ENCODE results near the gene PTGDR2.

The PTGDR2 gene

GRCh38 chr11:60874421-60875365, 18.9 kb upstream of the PTGDR2 start:
- no peak overlapping the region for H3K4me3 ChIP-seq (ENCODE audit: low read depth, low read length)

DNA sequence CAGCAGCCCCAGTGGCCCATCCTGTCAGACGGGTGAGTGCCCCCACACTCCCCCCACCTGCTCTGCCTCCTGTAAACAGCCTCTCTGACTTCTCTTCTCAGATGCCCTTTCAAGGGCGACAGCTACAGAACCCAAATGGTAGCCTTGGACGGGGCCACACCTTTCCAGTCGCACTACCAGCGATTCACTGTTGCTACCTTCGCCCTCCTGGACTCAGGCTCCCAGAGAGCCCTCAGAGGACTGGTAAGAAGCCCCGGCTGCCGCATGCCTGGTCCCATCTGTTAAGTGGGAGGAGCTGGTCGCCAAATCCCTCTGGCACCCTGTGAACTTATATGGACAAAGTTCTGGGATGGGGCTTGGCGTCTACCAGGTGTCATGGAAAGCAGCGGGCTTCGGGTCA, 17.8 kb upstream of the PTGDR2 start:
- no peak overlapping the region for H3K4me3 ChIP-seq (ENCODE audit: low read depth, low read length)

- H3K4me3 ChIP-seq (ENCODE audit: low read depth, low read length): no peak overlapping the region
Measured at GRCh38 chr11:60872961-60873524, 17.3 kb upstream of the PTGDR2 start.

GRCh38 chr11:60872124-60872960, 16.6 kb upstream of the PTGDR2 start:
- H3K4me3 ChIP-seq (ENCODE audit: low read depth, low read length): no peak overlapping the region

- H3K4me3 ChIP-seq (ENCODE audit: low read depth, low read length): no peak overlapping the region
Measured at GRCh38 chr11:60871378-60872061, 15.8 kb upstream of the PTGDR2 start.

- no peak overlapping the region for H3K4me3 ChIP-seq (ENCODE audit: low read depth, low read length)
Measured at GRCh38 chr11:60870733-60871377, 15.1 kb upstream of the PTGDR2 start.

GRCh38 chr11:60870276-60870675, 14.5 kb upstream of the PTGDR2 start:
- no peak overlapping the region for H3K4me3 ChIP-seq (ENCODE audit: low read depth, low read length)

DNA sequence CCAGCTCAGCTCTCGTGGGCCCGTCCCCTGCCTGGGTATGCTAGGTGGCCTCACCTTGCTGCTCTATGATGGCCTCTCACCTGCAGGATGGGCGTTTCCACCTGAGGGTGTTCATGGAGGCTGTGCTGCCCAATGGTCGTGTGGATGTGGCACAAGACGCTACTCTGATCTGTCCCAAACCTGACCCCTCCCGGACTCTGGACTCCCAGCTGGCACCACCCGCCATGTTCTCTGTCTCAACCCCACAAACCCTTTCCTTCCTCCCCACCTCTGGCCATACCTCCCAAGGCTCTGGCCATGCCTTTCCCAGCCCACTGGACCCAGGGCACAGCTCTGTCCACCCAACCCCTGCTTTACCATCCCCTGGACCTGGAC, 13.7 kb upstream of the PTGDR2 start:
- no peak overlapping the region for H3K4me3 ChIP-seq (ENCODE audit: low read depth, low read length)

- no peak overlapping the region for H3K4me3 ChIP-seq (ENCODE audit: low read depth, low read length)
Measured at GRCh38 chr11:60868682-60869450, 13.1 kb upstream of the PTGDR2 start.

DNA sequence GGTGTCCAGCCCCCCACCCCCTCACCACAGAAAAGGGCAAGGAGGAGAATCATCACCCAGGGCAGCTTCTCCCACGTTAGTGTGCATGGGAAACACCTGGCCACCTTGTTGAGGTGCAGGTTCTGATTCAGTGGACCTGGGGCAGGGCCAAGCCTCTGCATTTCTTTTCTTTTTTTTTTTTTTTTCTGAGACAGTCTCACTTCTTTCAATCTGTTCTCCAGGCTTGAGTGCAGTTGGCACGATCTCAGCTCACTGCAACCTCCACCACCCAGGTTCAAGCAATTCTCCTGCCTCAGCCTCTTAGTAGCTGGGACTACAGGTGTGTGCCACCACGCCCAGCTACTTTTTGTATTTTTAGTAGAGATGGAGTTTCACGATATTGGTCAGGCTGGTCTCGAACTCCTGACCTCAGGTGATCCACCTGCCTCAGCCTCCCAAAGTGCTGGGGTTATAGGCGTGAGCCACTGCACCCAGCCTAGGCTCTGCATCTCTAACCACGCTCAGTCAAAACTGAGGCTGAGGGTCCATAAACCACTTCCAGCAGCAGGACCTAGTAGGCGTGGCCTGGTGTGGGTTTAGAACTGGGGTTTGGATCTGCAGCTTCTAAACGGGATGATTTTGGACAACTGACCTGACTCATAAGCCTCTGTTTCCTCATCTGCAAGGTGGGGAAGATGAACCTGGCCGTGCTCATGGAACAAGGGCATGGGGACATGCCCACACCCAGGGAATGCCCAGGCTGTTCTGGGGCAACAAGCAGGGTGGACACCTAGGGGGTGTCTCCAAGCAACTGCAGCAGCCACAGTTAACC, 12.3 kb upstream of the PTGDR2 start:
- no peak overlapping the region for H3K4me3 ChIP-seq (ENCODE audit: low read depth, low read length)

- H3K4me3 ChIP-seq (ENCODE audit: low read depth, low read length): no peak within 1 kb of the TSS
Measured at GRCh38 chr11:60866911-60867870, 11.4 kb upstream of the PTGDR2 start, which contains the start of gene ZP1. TSS of gene ZP1 (plus strand) at chr11:60867542. CDS start at chr11:60867562, 20 bp downstream.

DNA sequence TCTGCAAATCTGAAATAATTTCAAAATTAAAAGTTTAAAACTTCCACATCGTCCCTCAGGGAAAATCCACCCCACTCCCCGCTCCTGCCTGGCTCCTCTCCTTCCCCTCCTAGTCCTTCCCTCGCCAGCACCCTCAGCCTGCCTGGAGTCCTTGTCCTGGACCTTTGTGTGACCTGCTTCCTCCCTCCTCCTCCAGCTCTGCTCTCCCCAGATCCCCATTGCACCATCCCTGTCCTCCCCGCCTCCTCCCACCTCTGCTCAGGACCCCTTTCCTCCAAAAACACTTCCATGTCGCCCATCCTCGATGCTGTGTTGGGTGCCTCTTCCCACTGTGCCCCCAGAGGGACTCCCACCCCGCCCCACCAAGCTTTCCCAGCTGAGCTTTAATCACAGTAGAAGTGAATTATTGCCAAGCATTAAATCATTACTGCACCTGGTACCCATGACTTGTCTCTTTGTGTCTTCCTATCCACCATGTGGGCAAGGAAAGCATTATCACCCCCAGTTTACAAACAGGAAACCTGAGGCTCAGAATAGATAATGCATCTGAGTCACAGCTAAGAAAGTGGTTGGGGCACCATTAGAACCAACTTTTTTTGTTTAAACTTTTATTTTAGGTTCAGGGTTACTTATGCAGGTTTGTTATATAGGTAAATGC, 9.2 kb upstream of the PTGDR2 start:
- no peak overlapping the region for H3K4me3 ChIP-seq (ENCODE audit: low read depth, low read length)

GRCh38 chr11:60863550-60864521, 8.1 kb upstream of the PTGDR2 start:
- no peak overlapping the region for H3K4me3 ChIP-seq (ENCODE audit: low read depth, low read length)

DNA sequence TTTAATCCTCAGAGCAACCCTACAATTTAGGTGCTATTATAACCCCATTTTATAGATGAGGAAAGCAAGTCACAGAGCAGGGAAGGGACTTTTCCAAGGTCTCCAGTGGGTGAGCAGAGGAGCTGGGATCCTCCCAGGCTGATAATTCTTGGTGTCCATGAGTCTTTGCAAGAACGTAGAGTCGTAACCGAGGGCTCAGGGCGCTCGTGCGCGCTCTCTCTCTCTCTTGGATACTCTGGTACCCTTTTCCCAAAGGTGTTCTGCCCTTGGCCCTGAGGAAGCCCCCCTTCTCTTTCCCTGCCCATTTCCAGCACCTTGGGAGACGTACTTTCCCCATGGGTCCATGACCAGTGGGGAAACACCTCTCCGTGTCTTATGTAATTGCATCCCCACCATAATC, 6.4 kb upstream of the PTGDR2 start:
- H3K4me3 ChIP-seq (ENCODE audit: low read depth, low read length): no peak overlapping the region

DNA sequence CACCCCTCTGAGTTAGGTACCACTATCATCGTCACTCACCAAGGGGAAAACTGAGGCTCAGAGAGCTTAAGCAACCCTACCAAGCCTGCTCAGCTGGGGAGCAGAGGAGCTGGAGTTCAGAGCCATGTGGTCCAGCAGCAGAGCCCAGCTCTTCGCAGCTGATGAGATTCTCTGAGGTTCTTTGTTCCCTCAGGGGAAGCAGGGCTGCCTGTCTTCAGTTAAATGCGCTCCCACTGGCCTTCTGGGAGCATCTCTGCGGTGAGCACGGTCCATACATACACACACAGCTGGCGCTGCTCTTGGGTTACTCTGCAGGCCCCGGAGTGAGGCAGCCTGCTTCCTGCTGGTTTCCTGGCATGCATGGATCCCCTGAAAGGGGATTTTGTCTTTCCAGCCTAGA, 5.2 kb upstream of the PTGDR2 start:
- no peak overlapping the region for H3K4me3 ChIP-seq (ENCODE audit: low read depth, low read length)

DNA sequence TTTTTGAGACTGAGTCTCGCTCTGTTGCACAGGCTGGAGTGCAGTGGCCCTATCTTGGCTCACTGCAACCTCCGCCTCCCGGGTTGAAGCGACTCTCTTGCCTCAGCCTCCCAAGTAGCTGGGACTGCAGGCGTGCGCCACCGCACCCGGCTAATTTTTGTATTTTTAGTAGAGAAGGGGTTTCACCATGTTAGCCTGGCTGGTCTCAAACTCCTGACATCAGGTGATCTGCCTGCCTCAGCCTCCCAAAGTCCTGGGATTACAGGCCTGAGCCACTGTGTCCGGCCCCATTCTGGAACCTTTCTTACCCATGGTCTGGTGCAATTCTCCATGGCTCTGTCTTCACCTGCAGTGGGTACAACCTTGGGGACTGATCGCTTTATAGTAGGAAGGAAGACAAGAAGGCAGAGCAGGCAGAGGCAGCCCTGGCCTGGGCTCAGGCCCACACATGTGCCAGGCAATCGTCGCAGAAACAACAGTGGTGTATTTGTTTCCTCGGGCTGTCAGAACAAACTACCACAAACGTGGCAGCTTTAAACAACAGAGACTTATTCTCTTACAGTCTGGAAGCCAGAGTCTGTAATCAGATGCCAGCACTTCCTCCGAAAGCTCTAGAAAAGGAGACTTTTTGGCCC, 4.0 kb upstream of the PTGDR2 start:
- no peak overlapping the region for H3K4me3 ChIP-seq (ENCODE audit: low read depth, low read length)

Data from iPS-11a (cell line).